GM19468 (cell line): Measurements from ENCODE around the gene GRK1.

Experiments used
- ATAC-seq: cut with Tn5 transposase; IDR thresholded peaks from one replicate; pipeline ENCODE4 v1.9.1; 2021; ENCODE audit warnings: mild to moderate bottlenecking, moderate library complexity, moderate number of reproducible peaks; ENCODE audit not compliant: unreplicated experiment; ENCODE audit errors: extremely low read depth

GRK1 gene

DNA sequence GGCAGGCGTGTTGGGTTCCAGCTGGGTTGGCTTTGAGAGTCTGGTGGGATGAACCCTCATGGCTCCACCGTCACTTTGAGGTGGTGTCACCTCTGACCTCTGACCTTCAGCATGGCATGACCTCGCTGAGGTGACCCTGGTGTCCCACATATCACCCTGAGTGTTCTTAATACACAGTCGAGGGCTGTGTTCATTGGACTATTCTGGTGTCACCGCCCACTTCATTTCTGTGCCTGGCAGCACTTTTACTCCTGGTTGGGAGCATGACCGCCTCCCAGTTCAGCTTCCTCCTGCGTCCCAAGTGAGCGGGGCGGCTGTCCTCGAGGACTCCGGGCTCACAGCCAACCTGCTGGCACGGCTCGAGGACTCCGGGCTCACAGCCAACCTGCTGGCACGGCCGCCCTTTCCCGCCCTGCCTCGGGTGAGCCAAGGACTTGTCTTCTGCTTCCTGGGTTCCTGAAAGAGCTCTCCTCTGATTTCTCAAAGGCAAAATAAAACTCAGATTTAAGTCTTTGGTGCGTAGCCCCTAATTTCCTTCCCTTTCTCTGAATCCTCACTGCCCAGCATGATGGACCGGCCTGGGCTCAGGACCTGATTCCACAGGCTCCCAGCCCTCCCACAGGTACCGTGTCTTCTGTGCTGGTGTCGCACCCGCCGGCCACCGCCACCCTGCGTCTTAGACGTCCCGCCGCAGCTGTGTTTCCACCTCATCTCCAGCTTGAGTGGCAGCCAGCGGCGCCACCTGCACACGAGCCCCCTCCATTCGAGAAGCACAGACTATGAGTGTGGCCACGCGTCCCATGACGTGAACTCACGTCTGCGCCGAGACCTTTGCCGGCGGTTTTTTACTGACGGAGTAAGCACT is 19.4 kb upstream of the GRK1 start:
- no peak for ATAC-seq

GRCh38 chr13:113648216-113648610 is 18.8 kb upstream of the GRK1 start:
- no peak for ATAC-seq

GRCh38 chr13:113649212-113649611 is 17.8 kb upstream of the GRK1 start:
- ATAC-seq: no peak

DNA sequence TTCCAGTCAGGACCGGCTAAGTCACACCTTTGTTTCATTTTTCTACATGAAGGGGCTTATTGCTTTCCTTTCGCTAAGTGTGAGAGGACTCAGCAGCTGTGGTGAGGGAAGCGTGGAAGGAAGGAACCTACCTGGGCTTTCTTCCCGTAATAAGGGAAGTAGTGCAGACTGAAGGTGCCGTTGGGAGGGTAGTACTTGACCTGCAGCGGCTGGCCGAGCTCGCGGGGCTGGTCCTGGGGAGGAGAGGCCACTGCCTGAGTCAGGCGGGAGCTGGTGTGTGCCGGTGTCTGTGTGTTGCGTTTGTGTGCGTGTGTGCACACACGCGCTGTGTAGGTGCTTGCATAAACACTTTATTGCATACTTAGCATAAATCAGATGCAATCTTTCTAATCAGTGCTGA is 16.7 kb upstream of the GRK1 start:
- no peak for ATAC-seq

DNA sequence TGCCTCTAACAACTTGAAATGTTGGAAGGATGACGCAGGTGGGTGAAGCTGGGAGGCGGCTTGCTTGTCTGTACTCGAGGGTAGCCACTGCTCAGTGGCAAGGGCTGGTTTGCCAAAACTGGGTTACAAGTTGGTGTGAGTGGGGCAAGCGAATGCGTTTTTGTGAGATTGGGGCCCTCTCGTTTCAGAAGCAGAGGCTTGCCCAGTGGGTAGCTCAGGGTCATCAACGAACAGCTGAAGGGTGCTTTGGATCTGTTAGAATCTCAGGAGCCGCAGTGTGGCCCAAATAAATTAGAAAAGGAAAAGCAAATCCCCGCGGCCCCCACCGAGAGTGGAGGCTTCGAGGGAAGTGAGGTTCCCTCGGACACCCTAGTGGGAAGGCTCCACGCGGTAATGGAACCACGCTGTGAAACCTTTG is 16.3 kb upstream of the GRK1 start:
- no peak for ATAC-seq

DNA sequence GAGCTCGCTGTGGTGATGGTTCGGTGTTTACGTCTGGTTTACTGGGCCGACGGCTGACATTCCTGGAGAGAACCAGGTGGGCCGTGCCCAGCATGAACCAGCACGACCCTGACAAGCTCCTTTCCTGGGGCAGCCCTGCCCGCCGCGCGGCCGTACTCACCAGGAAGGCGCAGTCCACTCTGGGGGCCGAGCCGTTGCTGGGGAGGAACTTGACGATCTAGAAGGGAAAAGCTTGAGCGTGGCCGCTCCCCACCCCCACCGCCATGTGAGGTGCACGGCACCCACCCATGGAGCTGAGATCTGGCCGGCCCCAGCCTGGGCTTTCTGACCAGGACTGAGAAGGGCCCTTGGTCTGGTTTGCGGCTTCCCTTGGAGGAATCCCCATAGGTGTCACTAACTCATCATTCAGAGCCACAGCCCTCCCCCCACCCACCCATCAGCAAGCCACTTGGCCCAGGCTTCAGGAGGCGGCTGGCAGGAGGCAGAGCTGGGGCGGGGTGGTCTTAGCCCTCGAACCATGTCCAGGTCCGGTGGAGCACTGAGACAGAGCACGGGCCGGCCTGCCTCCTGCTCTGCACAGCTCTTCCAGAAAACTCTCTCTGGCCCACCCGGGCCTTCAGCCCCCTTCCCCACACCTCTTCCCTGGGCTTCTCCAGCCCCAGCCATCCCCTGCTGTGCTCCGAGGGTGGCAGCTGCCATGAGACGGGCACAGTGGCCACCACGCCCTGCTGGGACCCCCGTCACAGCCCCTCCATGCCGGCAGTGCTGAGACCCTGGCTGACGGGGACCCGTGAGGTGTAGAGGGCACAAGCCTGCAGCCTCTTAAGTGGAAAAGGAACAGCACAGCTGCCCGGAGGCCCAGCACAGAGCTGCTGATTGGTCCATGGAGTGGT is 15.3 kb upstream of the GRK1 start:
- ATAC-seq: no peak

DNA sequence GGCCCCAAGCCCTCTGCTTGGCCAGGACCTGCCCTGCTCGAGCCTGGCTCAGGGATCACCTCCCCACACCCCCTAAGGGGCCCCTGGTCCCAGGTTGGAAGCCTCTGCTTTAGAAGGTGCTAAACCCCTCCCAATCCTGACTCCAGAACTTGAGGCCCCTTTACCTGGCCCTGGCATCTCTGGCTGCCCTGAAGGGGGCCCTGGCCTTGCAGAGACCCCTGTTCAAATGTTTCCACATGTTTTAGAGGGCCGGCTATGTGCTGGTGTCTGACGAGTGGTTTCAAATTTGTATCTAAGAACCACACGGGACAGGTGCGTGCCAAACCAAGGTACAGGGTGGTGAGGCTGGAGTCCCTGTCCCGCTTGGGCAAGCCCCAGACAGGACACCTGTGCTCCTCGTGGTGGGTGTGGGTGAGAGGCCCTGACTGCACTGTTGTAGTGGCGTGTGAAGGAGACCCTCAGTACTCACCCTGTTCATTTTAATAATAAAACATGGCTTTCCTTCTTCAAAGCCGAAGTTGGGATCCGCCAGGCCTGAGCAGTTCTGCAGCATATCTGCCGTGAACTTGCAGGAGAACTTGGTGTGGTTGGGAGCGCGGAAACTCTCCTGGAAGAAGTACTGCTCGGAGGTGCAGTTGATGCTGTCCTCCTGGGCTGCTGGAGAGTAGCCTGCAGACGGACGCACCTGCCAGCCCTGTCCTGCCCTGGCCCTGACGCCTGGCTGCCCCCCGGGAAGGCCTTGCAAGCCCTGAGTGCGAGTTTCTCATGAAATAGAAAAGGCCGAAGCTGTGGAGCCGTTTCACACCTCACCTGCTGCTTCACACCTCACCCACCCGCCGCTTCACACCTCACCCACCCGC is 14.4 kb upstream of the GRK1 start:
- no peak for ATAC-seq

DNA sequence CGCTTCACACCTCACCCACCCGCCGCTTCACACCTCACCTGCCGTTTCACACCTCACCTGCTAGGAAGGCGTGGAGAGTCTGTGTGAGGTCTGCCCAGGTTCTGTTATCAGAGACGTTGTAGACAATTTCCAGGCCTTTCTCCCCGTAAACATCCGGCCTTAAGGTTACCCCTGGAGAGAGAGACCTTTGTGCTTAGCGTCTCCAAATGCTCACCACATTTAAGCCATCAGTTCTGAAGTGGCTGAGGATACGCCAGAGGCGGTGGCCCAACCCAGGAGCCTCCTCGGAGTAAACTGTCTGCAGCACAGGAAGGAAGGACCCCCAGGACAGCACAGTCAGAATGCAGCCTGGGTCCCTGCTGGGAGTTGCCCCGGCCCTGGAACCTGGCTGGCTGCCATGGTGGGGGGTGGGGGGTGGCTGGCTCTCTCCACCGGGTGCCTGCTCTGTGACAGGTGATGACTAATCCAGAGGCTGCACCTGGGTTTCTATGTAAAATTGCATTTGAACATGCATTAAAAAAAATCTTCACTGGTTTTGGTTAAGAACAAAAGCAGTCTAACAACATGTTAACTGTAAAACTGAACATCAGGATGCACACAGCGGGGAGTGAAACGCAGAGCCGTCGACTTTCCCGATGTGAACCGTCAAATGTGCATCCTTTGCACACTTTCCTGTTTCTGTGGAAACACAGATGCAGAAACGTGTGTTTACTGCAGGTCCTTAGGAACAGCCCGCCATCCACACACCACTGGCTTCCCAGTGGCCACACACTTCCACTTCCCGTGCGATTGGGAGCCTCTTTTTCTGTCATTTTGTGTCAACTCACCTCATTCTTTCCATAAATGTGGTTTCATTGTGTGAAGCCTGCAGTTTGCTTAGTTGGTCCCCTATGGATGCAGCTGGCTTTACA is 13.5 kb upstream of the GRK1 start:
- ATAC-seq: no peak

GRCh38 chr13:113654175-113654560 is 12.9 kb upstream of the GRK1 start:
- ATAC-seq: no peak

GRCh38 chr13:113654591-113655345 is 12.3 kb upstream of the GRK1 start:
- ATAC-seq: no peak

- no peak for ATAC-seq
These were observed 11.5 kb upstream of the GRK1 start for GRCh38 chr13:113655346-113656002.

- ATAC-seq: no peak
These were observed 10.9 kb upstream of the GRK1 start for GRCh38 chr13:113656003-113656588.

- no peak for ATAC-seq
These were observed 10.0 kb upstream of the GRK1 start for GRCh38 chr13:113656831-113657671.

DNA sequence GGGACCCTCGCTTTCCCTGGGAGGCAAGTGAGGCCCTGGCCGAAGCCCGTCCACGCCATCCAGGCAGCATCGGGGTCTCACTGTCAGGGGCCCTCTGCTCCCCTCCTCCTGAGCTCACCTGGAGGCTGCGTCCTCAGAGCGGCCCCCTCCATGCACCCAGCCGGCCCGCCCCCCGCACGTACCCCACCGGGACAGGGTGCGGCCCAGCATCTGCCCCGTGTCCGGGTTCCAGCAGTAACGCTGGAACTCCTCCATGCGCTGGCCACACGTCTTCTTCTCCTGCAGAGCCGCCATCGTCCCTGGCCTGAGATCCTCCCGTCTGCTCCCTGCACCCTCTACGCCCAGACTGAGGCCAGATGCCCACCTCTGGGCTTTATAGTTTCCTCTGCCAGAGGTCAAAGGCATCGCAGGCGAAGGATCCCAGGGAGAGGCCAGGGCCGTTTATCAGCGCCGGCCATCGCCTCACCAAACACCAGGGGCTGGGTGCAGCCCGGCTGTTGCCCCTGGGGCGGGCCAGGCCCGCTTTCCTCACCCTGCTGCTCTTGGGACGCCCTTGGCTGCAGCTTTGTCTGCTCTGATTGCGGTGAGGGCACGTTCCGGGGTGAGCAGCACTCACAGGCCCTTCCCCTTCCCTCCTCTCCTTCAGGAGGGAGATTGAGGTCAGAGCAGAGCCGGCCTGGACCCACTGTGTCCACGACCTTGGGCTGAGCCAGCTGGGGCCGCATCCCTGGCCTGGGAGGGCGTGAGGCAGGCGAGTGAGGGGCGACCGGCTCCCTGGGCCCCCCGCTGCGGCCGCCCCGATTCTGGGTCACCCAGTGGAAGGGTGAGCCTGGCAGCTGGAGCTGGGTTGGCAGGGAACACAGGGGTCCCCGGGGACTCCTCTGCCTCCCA is 8.9 kb upstream of the GRK1 start, which contains the start of gene ATP4B:
Gene ATP4B, minus strand, starts transcription at position 348 of the 891 bp plus-strand sequence. Its CDS starts 54 bp downstream, at position 294.
- no peak for ATAC-seq

GRCh38 chr13:113658836-113659235 is 8.2 kb upstream of the GRK1 start:
- ATAC-seq: no peak

DNA sequence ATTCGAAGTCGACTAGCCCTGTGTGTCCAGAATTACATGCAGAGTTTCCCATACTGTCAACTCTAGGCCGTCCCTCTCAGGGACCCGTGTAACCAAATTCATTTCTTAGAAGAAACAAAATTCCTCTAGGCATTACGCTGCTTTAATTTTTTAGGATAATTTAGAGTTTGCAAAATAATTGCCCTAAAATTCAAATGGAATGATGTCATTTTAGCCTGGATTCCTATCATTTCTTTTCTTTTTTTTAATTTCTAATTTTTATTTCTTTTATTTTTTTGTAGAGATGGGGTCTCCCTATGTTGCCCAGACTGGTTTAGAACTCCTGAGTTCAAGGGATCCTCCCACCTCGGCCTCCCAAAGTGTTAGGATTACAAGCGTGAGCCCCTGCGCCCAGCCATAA is 7.7 kb upstream of the GRK1 start:
- ATAC-seq: no peak
